ENCODE measurements around the gene PGA3.
"Not testable (repeated sequence)": the region's sequence is repeated elsewhere in the genome, so short reads cannot be mapped to it uniquely, and the experiment has no call there.

The PGA3 gene

GRCh38 chr11:61170566-61170965 is 32.7 kb upstream of the PGA3 start:
- in situ Hi-C loops (cut with MboI; ENCODE audit: low sequenced_read_pairs), result no loop called here

GRCh38 chr11:61171907-61172306 is 31.4 kb upstream of the PGA3 start:
- in situ Hi-C loops (cut with MboI; ENCODE audit: low sequenced_read_pairs), result no loop called here

- in situ Hi-C loops (cut with MboI; ENCODE audit: low sequenced_read_pairs), result no loop called here
Measured at GRCh38 chr11:61172356-61172755, 31.0 kb upstream of the PGA3 start.

GRCh38 chr11:61172888-61173287 is 30.4 kb upstream of the PGA3 start:
- in situ Hi-C loops (cut with MboI; ENCODE audit: low sequenced_read_pairs), result no loop called here

- in situ Hi-C loops (cut with MboI; ENCODE audit: low sequenced_read_pairs), result no loop called here
Measured at GRCh38 chr11:61173456-61173855, 29.9 kb upstream of the PGA3 start.

- in situ Hi-C loops (cut with MboI; ENCODE audit: low sequenced_read_pairs), result no loop called here
Measured at GRCh38 chr11:61174273-61174672, 29.0 kb upstream of the PGA3 start.

DNA sequence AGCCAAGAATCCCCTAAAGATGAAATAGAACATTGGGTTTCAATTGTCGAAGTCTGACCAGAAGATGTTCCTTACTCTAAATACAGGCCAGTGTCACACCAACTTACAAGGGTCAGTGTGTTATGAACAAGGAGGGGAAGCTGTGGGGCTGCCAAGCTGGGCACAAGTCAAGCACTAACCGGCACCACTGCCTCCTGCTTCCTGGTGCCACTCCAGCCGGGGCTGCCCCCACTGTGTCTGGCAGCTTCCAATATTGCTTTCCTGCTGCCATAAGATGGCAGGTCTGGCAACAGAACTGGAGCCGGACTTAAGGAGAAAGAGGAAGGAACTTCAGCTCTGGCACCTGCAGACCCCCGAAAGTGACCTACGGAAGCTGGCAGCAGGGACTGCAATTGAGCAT is 28.4 kb upstream of the PGA3 start:
- in situ Hi-C loops (cut with MboI; ENCODE audit: low sequenced_read_pairs), result no loop called here

- in situ Hi-C loops (cut with MboI; ENCODE audit: low sequenced_read_pairs), result no loop called here
Measured at GRCh38 chr11:61176446-61176845, 26.9 kb upstream of the PGA3 start.

DNA sequence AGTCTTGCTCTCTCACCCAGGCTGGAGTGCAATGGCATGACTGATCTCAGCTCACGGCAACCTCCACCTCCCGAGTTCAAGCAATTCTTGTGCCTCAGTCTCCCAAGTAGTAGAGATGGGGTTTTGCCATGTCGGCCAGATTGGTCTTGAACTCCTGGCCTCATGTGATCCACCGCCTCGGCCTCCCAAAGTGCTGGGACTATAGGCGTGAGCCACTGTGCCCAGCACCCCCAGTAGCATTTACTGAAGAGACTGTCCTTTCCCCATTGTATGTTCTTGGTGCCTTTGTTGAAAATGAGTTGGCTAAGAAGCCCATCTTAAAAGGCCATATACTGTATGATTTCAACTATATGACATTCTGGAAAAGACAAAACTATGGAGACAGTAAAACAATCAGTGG is 23.1 kb upstream of the PGA3 start:
- in situ Hi-C loops (cut with MboI; ENCODE audit: low sequenced_read_pairs), result not testable (repeated sequence)

DNA sequence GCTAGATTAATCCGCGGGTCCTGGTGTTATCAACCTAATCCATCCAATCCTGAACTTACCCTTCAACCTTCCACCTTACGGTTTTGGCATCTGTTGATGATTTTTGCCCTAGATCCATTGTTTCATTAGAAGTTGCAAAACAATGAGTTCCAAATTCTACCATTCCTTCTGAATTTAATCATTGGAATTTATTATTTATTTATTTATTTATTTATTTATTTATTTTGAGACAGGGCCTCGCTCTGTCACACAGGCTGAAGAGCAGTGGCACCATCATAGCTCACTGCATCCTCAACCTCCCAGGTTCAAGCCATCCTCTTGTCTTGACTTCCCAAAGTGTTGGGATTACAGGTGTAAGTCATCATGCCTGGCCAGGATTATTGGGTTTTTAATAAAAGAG is 21.8 kb upstream of the PGA3 start:
- in situ Hi-C loops (cut with MboI; ENCODE audit: low sequenced_read_pairs), result no loop called here

DNA sequence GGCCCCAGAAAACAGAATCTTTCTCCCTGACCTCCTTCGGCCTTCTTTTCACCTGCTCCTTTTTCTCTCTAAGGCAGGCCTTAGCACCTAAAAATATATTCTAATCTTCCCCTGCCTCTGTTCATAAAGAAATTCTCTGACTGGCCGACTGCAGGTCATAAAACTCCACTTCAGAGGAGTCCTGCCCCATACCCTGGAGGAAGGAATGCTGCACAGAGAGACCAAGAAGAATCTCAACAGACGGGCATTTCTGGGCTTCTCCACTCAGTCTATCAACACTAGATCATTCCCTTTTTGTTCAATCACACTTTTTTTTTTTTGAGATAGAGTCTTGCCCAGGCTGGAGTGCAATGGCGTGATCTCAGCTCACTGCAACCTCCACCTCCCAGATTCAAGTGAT is 19.7 kb upstream of the PGA3 start:
- in situ Hi-C loops (cut with MboI; ENCODE audit: low sequenced_read_pairs), result no loop called here

DNA sequence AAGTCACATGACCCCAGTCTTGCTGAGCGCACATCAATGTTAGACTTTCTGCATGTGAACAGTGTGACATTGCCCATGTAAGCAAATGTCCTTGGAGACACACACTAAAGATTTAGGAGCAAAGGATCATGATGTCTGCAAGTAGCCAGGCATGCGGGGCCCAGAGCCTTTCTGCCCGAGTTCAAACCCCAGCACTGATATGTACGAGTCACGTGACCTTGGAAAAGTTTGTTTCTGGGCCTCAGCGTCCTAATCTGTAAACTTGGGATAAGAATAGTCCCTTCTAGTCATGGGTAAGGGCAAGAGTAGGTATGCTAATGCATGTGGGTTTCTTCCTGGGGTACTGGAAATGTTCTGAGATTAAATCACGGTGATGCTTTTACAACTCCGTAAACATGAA is 16.8 kb upstream of the PGA3 start:
- in situ Hi-C loops (cut with MboI; ENCODE audit: low sequenced_read_pairs), result no loop called here

DNA sequence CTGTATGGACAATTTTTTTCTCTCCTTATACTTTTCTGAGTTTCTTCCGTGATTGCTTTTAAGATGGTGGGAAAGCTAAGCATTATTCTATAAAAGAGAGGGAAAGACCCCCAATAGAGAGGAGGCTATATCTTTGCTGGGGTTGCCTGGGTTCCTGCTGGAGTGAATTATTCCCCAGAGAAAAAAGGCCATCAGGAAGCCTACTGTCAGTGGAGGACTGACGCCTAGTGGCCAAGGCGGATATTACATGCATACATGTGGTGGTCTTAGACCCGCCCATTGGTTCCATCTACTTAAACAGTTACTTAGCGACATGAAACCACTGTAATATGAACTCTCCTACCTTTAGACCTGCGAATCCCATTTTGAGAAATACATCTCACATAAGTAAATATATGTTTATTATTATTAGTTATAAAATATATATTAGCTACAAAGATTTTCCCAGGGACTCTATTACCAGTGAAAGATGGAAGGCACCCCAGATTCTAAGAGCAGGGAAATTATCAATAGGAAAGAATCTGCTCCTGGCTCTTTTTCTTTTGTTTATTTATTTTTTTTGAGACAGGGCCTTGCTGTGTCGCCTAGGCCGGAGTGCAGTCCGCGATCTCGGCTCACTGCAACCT is 15.7 kb upstream of the PGA3 start:
- in situ Hi-C loops (cut with MboI; ENCODE audit: low sequenced_read_pairs), result no loop called here

- in situ Hi-C loops (cut with MboI; ENCODE audit: low sequenced_read_pairs), result no loop called here
Measured at GRCh38 chr11:61189933-61190332, 13.4 kb upstream of the PGA3 start.

DNA sequence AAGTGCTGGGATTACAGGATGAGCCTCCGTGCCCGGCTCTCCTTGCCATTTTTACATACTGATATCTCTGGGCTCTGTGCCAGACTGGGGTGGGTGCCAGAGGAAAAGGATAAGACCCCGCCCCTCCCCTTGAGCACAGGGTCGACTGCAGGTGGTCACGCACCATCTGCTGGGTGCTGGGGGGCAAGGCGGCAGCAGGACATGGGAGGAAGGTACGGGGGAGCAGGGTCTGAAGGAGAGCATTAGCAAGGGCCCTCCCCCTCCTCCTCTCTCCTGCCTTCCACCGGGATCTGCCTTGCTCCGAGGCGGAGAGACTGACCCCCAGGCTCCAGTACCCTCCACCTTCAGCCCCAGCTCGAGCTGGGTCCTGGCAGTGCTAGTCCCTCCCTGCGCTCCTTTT is 9.7 kb upstream of the PGA3 start:
- in situ Hi-C loops (cut with MboI; ENCODE audit: low sequenced_read_pairs), result no loop called here

DNA sequence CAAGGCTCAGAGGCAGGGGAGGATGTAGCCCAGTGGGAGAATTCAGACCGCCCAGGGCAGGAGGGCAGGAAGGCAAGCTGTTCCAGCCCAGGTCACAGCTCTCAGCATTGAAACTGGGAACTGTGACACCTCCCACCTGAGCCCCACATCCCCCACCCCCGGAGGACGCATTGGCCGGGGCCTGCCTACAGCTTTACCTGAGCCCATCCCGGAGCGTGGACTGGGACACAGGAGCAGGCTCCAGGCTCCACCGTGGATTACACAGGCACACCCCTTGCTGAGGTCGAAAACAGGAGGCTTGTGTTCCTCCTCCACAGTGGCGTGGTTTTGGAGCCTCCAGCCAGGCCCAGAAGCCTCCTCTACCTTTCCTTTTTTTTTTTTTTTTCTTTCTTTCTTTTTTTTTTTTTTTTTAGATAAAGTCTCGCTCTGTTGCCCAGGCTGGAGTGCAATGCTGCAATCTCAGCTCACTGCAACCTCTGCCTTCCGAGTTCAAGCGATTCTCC is 9.1 kb upstream of the PGA3 start:
- in situ Hi-C loops (cut with MboI; ENCODE audit: low sequenced_read_pairs), result no loop called here

DNA sequence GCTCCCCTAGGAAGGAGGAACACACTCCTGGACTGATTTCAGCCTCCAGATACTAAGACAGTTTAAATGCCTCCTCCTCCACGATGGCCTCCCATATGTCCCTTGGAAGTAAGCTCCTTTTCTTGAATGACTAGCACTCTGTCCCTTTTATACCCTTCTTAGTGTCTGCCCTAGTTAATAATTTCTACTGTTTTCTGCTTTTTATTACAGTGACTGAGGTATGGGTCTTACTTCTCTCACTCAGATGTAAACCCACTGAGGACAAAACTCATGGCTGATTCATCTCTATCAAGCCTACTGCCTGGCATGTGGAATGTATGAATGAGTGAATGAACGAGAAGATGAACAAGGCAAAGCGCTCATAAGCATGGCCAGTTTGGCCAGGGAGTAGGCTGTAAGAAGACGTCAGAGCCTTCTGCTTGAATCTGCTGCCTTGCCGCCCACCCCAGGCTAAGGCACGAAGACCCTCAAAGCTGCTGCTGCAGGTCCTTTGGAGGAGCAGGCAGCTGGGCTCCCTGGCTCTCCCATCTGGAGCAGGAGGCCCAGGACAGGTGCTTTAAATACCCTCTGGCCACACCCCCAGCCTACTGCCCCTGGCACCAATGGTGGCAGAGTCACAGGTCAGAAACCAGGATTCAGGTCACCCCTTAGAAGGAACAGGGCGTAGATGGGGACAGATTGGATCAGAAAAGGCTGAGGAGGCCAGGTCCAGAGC is 8.2 kb upstream of the PGA3 start:
- in situ Hi-C loops (cut with MboI; ENCODE audit: low sequenced_read_pairs), result no loop called here

DNA sequence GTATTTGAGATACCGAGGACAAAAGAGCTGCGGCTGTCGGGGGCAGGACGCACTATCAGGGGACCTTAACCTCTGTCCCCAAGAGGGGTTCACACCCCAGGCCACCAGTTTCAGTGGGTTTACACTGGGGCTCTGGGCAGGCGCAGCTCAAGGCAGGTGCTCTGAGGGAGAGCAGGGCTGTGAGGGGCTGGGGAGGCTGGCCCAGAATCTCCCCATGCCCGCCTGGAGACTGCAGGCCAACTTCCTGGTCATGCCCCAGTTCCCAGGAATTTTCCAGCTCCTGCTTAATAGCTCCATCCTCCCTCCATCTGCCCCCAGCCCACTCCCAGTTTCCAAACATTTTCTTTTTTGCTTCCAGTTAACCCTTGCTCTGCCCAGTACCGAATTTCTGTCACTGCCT is 7.6 kb upstream of the PGA3 start:
- in situ Hi-C loops (cut with MboI; ENCODE audit: low sequenced_read_pairs), result no loop called here

DNA sequence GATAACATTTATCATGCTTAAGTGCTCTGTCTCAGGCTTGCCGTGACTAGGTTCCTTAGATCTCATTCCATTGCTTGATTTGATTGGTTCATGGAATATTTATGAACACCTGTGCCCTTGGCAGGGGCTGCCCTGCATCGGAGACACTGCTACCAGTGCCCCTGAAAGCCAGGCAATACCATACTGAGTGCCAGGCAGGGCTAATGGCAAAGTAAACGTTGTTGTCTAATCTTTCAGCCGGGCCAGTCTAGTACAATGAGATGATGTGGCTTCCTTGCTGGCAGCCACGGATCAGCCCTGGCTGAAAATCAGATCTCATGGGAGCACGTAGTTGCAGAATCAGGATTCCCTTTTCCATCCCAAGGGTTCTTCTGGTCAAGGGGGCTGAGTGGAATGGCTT is 5.0 kb upstream of the PGA3 start:
- in situ Hi-C loops (cut with MboI; ENCODE audit: low sequenced_read_pairs), result no loop called here

GRCh38 chr11:61198948-61199523 is 4.3 kb upstream of the PGA3 start:
- in situ Hi-C loops (cut with MboI; ENCODE audit: low sequenced_read_pairs), result no loop called here

DNA sequence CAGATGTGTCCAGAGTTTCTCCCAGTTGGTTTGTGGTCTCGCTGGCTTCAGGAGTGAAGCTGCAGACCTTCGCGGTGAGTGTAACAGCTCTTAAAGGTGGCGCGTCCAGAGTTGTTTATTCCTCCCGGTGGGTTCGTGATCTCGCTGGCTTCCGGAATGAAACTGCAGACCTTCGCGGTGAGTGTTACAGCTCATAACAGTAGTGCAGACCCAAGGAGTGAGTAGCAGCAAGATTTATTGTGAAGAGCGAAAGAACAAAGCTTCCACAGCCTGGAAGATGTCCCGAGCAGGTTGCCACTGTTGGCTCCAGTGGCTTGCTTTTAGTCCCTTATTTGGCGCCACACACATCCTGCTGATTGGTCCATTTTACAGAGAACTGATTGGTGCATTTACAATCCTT is 1.8 kb upstream of the PGA3 start:
- in situ Hi-C loops (cut with MboI; ENCODE audit: low sequenced_read_pairs), result no loop called here

- in situ Hi-C loops (cut with MboI; ENCODE audit: low sequenced_read_pairs), result not testable (repeated sequence)
Measured at GRCh38 chr11:61203873-61204272, 558 bp downstream of the PGA3 start.
